ENCODE data around the gene DOCK10.
"Not testable (repeated sequence)": the region's sequence is repeated elsewhere in the genome, so short reads cannot be mapped to it uniquely, and the experiment has no call there.

DNA sequence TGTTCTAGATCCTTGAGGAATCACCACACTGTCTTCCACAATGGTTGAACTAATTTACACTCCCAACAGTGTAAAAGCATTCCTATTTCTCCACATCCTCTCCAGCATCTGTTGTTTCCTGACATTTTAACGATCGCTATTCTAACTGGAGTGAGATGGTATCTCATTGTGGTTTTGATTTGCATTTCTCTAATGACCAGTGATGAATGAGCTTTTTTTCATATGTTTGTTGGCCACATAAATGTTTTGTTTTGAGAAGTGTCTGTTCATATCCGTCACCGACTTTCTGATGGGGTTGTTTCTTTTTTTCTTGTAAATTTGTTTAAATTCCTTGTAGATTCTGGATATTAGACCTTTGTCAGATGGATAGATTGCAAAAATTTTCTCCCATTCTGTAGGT is 5.2 kb upstream of the DOCK10 start:
- TF ChIP-seq, protein P1, sequence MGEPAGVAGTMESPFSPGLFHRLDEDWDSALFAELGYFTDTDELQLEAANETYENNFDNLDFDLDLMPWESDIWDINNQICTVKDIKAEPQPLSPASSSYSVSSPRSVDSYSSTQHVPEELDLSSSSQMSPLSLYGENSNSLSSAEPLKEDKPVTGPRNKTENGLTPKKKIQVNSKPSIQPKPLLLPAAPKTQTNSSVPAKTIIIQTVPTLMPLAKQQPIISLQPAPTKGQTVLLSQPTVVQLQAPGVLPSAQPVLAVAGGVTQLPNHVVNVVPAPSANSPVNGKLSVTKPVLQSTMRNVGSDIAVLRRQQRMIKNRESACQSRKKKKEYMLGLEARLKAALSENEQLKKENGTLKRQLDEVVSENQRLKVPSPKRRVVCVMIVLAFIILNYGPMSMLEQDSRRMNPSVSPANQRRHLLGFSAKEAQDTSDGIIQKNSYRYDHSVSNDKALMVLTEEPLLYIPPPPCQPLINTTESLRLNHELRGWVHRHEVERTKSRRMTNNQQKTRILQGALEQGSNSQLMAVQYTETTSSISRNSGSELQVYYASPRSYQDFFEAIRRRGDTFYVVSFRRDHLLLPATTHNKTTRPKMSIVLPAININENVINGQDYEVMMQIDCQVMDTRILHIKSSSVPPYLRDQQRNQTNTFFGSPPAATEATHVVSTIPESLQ (CRISPR knock-in tag; IDR thresholded peaks at IDR 0.05): not testable (repeated sequence)
- TF ChIP-seq CAMTA2 (CRISPR knock-in tag; conservative IDR thresholded peaks at IDR 0.05); CTCF (IDR thresholded peaks at IDR 0.05 in 2 of 3, conservative IDR thresholded peaks at IDR 0.05 in 1 of 3; ENCODE audit: insufficient read depth in 2 of 3, low read depth in 1 of 3, low read length in 3 of 3): not testable (repeated sequence)
- TF ChIP-seq, protein P2, sequence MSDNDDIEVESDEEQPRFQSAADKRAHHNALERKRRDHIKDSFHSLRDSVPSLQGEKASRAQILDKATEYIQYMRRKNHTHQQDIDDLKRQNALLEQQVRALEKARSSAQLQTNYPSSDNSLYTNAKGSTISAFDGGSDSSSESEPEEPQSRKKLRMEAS (CRISPR knock-in tag; IDR thresholded peaks at IDR 0.05): not testable (repeated sequence)

Data from K562 (cell line).